Right lobe of liver (tissue), 4 donors: ENCODE results near the gene ZNF224.

Experiments used
- POLR2A ChIP-seq: fragments of 450-650 bp; IDR thresholded peaks from one replicate; pipeline ENCODE4 v1.6.1; 2017; ENCODE audit warnings: antibody characterized with exemption, mild to moderate bottlenecking
- TF ChIP-seq, protein P1 (sequence below), 4 donors: fragments of 200-600 bp in 3 of 4; fragments of 450-650 bp in 1 of 4; IDR thresholded peaks; one replicate each; pipeline versions ENCODE4 v1.5.1 to v1.8.0; 2016 to 2022; ENCODE audit warnings: antibody characterized with exemption in 4 of 4, mild to moderate bottlenecking in 2 of 4
- donor health status: DM: no; HTN: no; CAD: no.
- donor health status: DM: no; HTN: no; CAD: no.
- donor health status: DM: no; HTN: yes; CAD: no.

DNA sequence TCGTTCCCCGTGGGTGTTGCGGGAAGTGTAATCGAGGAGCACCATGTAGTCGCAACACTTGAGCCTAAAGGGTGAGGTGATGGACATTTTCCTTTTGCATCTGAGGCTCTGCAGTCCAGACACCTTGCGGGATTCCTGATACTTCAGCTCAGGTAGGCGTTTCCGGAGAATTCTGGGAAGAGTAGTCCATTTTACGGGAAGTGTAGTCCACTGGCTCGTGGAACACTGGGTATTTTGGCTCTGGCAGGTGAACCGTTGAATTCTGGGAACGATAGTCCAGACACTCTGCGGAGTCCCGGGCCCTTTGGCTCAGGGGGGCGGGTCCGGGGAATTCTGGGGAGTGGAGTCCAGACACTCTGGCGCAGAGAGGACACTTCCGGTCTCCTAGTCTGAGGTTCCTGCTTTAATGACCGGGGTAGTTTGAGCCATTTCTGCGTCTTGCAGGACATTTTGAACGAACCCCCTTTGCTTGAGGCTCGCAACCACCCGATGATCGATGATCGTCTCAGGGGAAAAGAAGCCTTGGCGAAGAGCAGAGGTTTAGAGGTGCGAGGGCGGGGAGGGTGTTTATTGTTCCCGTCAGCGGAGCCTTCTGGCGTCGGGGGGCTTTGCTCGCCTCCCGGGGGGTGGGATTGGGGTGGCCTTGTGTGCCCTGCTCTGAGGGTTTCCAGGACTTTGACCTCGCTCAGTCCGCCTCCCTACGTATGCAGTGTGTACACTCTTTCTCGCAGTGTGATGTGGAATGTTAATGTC lies 42.3 kb upstream of the ZNF224 start, which contains the start of gene ZNF223:
- TF ChIP-seq, protein P1, sequence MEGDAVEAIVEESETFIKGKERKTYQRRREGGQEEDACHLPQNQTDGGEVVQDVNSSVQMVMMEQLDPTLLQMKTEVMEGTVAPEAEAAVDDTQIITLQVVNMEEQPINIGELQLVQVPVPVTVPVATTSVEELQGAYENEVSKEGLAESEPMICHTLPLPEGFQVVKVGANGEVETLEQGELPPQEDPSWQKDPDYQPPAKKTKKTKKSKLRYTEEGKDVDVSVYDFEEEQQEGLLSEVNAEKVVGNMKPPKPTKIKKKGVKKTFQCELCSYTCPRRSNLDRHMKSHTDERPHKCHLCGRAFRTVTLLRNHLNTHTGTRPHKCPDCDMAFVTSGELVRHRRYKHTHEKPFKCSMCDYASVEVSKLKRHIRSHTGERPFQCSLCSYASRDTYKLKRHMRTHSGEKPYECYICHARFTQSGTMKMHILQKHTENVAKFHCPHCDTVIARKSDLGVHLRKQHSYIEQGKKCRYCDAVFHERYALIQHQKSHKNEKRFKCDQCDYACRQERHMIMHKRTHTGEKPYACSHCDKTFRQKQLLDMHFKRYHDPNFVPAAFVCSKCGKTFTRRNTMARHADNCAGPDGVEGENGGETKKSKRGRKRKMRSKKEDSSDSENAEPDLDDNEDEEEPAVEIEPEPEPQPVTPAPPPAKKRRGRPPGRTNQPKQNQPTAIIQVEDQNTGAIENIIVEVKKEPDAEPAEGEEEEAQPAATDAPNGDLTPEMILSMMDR (IDR thresholded peaks at IDR 0.05), result no peak
- no peak for TF ChIP-seq POLR2A
